B cell (primary cell): Measurements from ENCODE around the gene TSC2.

Experiments
- CTCF ChIP-seq: fragments of 200-600 bp; IDR thresholded peaks from one replicate; pipeline ENCODE4 v1.8.0; 2022; ENCODE audit warnings: antibody characterized with exemption, mild to moderate bottlenecking
- EZH2 ChIP-seq: IDR thresholded peaks from 2 replicates; pipeline ENCODE4 v1.6.1; 2012; ENCODE audit warnings: borderline replicate concordance, low read depth, mild to moderate bottlenecking, moderate library complexity, low read length; ENCODE audit not compliant: insufficient read depth, poor library complexity, severe bottlenecking

GRCh38 chr16:2003231-2003826, 44.5 kb upstream of the TSC2 start:
- TF ChIP-seq CTCF: no peak
- TF ChIP-seq EZH2: no peak
